H1 (cell line): ENCODE data around the gene SLC22A2. TPM values are rescaled to one million over a fixed set of nuclear protein-coding genes. Genes with fewer than 3 reads are reported as not detected.

ENCODE experiments used
- CTCF ChIA-PET: fragments of 300-600 bp; sonication (Branson Sonifier 250); formaldehyde crosslinking; loops from one replicate; lab custom pipeline; 2021; ENCODE audit not compliant: partially characterized antibody; lab: Charles Lee
- POLR2A ChIA-PET: fragments of 300-600 bp; sonication (Branson Sonifier 250); formaldehyde crosslinking; loops from one replicate; lab custom pipeline; 2021; ENCODE audit warnings: inconsistent platforms; ENCODE audit not compliant: partially characterized antibody; lab: Charles Lee
- DNase-seq, 2 experiments: peaks; one replicate each; pipeline versions ENCODE4 v3.0.0 to v3.0.0-alpha.2; 2010 to 2022; ENCODE audit warnings: low spot score in 2 of 2, low read depth in 1 of 2, mixed read lengths in 1 of 2
- FAIRE-seq: peaks from 2 replicates; lab custom pipeline; 2011; peaks lifted over from hg19 to GRCh38; lab: Jason Lieb, UNC
- H2AFZ ChIP-seq: 2 replicates; pipeline ENCODE4 v1.8.1; 2012; ENCODE audit warnings: low read length, inconsistent platforms
- H2AK5ac ChIP-seq: 2 replicates; pipeline ENCODE4 v1.6.1; 2013; ENCODE audit warnings: low read depth, low read length
- H2BK120ac ChIP-seq: replicated peaks from 2 replicates; pipeline ENCODE3; 2013; ENCODE audit warnings: low read depth, low read length, inconsistent platforms
- H2BK12ac ChIP-seq: 2 replicates; pipeline ENCODE4 v1.6.1; 2013; ENCODE audit warnings: low read depth, low read length
- H2BK15ac ChIP-seq: 2 replicates; pipeline ENCODE4 v1.6.1; 2013; ENCODE audit warnings: low read length
- H2BK20ac ChIP-seq: 2 replicates; pipeline ENCODE4 v1.6.1; 2013; ENCODE audit warnings: low read length
- H2BK5ac ChIP-seq: 2 replicates; pipeline ENCODE4 v1.6.1; 2013; ENCODE audit warnings: low read depth, low read length
- H3K14ac ChIP-seq: 2 replicates; pipeline ENCODE4 v1.6.1; 2013; ENCODE audit warnings: inconsistent platforms; ENCODE audit not compliant: insufficient read length
- H3K18ac ChIP-seq: 2 replicates; pipeline ENCODE4 v1.6.1; 2013; ENCODE audit warnings: low read length; ENCODE audit errors: extremely low read depth
- H3K23ac ChIP-seq: 2 replicates; pipeline ENCODE4 v1.6.1; 2013; ENCODE audit warnings: inconsistent platforms; ENCODE audit not compliant: insufficient read length
- H3K23me2 ChIP-seq: 2 replicates; pipeline ENCODE4 v1.6.1; 2013; ENCODE audit warnings: low read depth, low read length
- H3K27ac ChIP-seq: 2 replicates; pipeline ENCODE4 v1.6.1; 2011; ENCODE audit warnings: low read depth, low read length, inconsistent platforms
- H3K27me3 ChIP-seq, 4 experiments: replicated peaks in 1 of 4; 1 replicate in 1 of 4; 2 replicates in 3 of 4; pipeline versions ENCODE4 v1.6.1 to v1.8.1; 2011 to 2013; ENCODE audit warnings: low read length in 3 of 4, mild to moderate bottlenecking in 3 of 4, inconsistent platforms in 2 of 4, mixed read lengths in 2 of 4, moderate library complexity in 1 of 4; ENCODE audit not compliant: control insufficient read depth in 3 of 4, insufficient read depth in 3 of 4; ENCODE audit errors: extremely low read depth in 1 of 4
- H3K36me3 ChIP-seq, 4 experiments: 2 replicates each; pipeline versions ENCODE4 v1.6.1 to v1.8.1; 2011 to 2013; ENCODE audit warnings: mild to moderate bottlenecking in 4 of 4, low read length in 3 of 4, moderate library complexity in 2 of 4, control low read depth in 1 of 4, inconsistent platforms in 1 of 4; ENCODE audit not compliant: insufficient read depth in 4 of 4, control insufficient read depth in 2 of 4
- H3K4ac ChIP-seq: replicated peaks from 2 replicates; pipeline ENCODE3; 2013; ENCODE audit warnings: low read length, low read depth, mixed read lengths, inconsistent platforms; ENCODE audit not compliant: insufficient read length
- H3K4me1 ChIP-seq, 4 experiments: replicated peaks in 1 of 4; 1 replicate in 1 of 4; 2 replicates in 3 of 4; pipeline versions ENCODE4 v1.6.1 to v1.8.1; 2011 to 2013; ENCODE audit warnings: low read length in 3 of 4, inconsistent platforms in 2 of 4, mixed read lengths in 1 of 4; ENCODE audit not compliant: insufficient read depth in 4 of 4, control insufficient read depth in 3 of 4
- H3K4me2 ChIP-seq, 2 experiments: 2 replicates each; pipeline versions ENCODE4 v1.6.1 to v1.8.1; 2011 to 2013; ENCODE audit warnings: low read depth in 2 of 2, low read length in 2 of 2, control low read depth in 1 of 2, inconsistent platforms in 1 of 2, mild to moderate bottlenecking in 1 of 2; ENCODE audit not compliant: insufficient read depth in 1 of 2
- H3K4me3 ChIP-seq, 4 experiments: fragments of 200-600, 300-600 bp in 1 of 4; sonication (generic), shearing (Covaris generic), sonication (Bioruptor Twin) in 1 of 4; 2 replicates each; pipeline versions ENCODE4 v1.5.1 to v1.8.1; 2011 to 2016; ENCODE audit warnings: low read length in 4 of 4, low read depth in 3 of 4, control low read depth in 2 of 4, inconsistent platforms in 2 of 4, mild to moderate bottlenecking in 2 of 4, mixed read lengths in 1 of 4, moderate library complexity in 1 of 4; ENCODE audit not compliant: insufficient read depth in 2 of 4; ENCODE audit errors: extremely low read depth in 1 of 4
- H3K56ac ChIP-seq: replicated peaks from 2 replicates; pipeline ENCODE3; 2013; ENCODE audit warnings: low read depth, mild to moderate bottlenecking, mixed read lengths, low read length, inconsistent platforms; ENCODE audit not compliant: insufficient read length
- H3K79me1 ChIP-seq: 2 replicates; pipeline ENCODE4 v1.6.1; 2013; ENCODE audit warnings: low read depth, low read length, control low read depth
- H3K79me2 ChIP-seq, 2 experiments: 2 replicates each; pipeline versions ENCODE4 v1.6.1 to v1.8.1; 2012 to 2013; ENCODE audit warnings: low read length in 2 of 2, mild to moderate bottlenecking in 2 of 2, inconsistent platforms in 1 of 2; ENCODE audit not compliant: insufficient read depth in 2 of 2, control insufficient read depth in 1 of 2
- H3K9ac ChIP-seq, 4 experiments: replicated peaks in 1 of 4; 1 replicate in 1 of 4; 2 replicates in 3 of 4; pipeline versions ENCODE4 v1.6.1 to v1.8.1; 2011 to 2013; ENCODE audit warnings: low read depth in 3 of 4, low read length in 3 of 4, control low read depth in 2 of 4, mild to moderate bottlenecking in 2 of 4, moderate library complexity in 2 of 4, inconsistent platforms in 1 of 4; ENCODE audit errors: extremely low read depth in 1 of 4
- H3K9me3 ChIP-seq, 2 experiments: 2 replicates each; pipeline versions ENCODE4 v1.6.1 to v1.8.1; 2012 to 2013; ENCODE audit warnings: mild to moderate bottlenecking in 2 of 2, moderate library complexity in 2 of 2, control low read depth in 1 of 2, inconsistent platforms in 1 of 2, low read depth in 1 of 2, low read length in 1 of 2, mixed read lengths in 1 of 2; ENCODE audit not compliant: insufficient read depth in 2 of 2
- H4K20me1 ChIP-seq, 2 experiments: replicated peaks in 1 of 2; 2 replicates each; pipeline versions ENCODE3 to v1.8.1; 2011 to 2013; ENCODE audit warnings: inconsistent platforms in 2 of 2, low read length in 2 of 2, mild to moderate bottlenecking in 1 of 2; ENCODE audit not compliant: insufficient read depth in 2 of 2, control insufficient read depth in 1 of 2
- H4K5ac ChIP-seq: 2 replicates; pipeline ENCODE4 v1.6.1; 2013; ENCODE audit warnings: low read length, low read depth, mixed read lengths, inconsistent platforms; ENCODE audit not compliant: insufficient read length
- H4K8ac ChIP-seq: 2 replicates; pipeline ENCODE4 v1.8.0; 2013; ENCODE audit warnings: mild to moderate bottlenecking, moderate library complexity, low read length, inconsistent platforms; ENCODE audit not compliant: insufficient read depth; ENCODE audit errors: extremely low read depth
- H4K91ac ChIP-seq: replicated peaks from 2 replicates; pipeline ENCODE3; 2013; ENCODE audit warnings: low read length, mixed read lengths, inconsistent platforms; ENCODE audit not compliant: insufficient read length
- polyA plus RNA-seq, 7 experiments: library from polyadenylated mRNA; depleted of rRNA in 3 of 7; stranded (reverse) in 5 of 7; unstranded in 2 of 7; fragments of >200 nt in 5 of 7; fragments of 200-250 nt in 2 of 7; gene quantifications; 1 replicate in 5 of 7; 2 replicates in 1 of 7; 4 replicates in 1 of 7; pipeline versions ENCODE4 v1.2.1 to v1.2.3, GENCODE V29; 2011 to 2013; ENCODE audit warnings: missing spikeins in 2 of 7, mixed read lengths in 2 of 7
- total RNA-seq: library from RNA; stranded (reverse); fragmentation: NEBNext Ultra II Directional; extraction: Animal tissue kit (Norgen Biotek cat#: 25700); gene quantifications from 2 replicates; pipeline ENCODE4 v1.2.1, GENCODE V29; 2021
- TF ChIP-seq, protein P1 (sequence below): IDR thresholded peaks from 2 replicates; pipeline ENCODE4 v1.6.1; 2012; ENCODE audit warnings: inconsistent platforms

SLC22A2 gene
- total and polyA plus RNA-seq, 2 of the 8 experiments (the other 6 are each of a cell fraction or from before 2014, with no cell fraction given): 0.23 to 1.4 TPM

- CTCF ChIA-PET: interaction anchor here (0.6 kb wide), 1 partner anchor 24 kb away, joined by 3 read pairs; no protein-coding TSS in a partner anchor
- Histone ChIP-seq H3K36me3 (no peaks in the 10 kb centered on the region), H2BK12ac (no peak overlapping the region), H2BK20ac (no peak overlapping the region), H3K4ac (no peak overlapping the region), H4K5ac (no peak overlapping the region), H2BK120ac (no peak overlapping the region), H2BK15ac (no peak overlapping the region), H3K4me1 (no peaks in the 10 kb centered on the region), H3K9me3 (no peaks in the 10 kb centered on the region), H3K27ac (no peak overlapping the region), H3K79me2 (no peaks in the 10 kb centered on the region), H3K4me2 (no peak overlapping the region), H4K8ac (no peak overlapping the region), H3K18ac (no peak overlapping the region), H2BK5ac (no peak overlapping the region), H3K27me3 (peaks cover 0 to 2% (median 0%) of the 10 kb centered on the region in 4 experiments; a peak in 1 of 7 replicates), H3K56ac (no peak overlapping the region), H4K20me1 (no peaks in the 10 kb centered on the region), H3K23me2 (no peaks in the 10 kb centered on the region), H3K4me3 (no peak overlapping the region), H3K79me1 (no peaks in the 10 kb centered on the region), H2AFZ (no peak overlapping the region), H2AK5ac (no peak overlapping the region), H3K14ac (no peak overlapping the region), H3K9ac (no peak overlapping the region), H4K91ac (no peak overlapping the region), H3K23ac (no peak overlapping the region)
- POLR2A ChIA-PET: no interaction called here
- DNase-seq (no peak), FAIRE-seq (no peak)
- TF ChIP-seq, protein P1, sequence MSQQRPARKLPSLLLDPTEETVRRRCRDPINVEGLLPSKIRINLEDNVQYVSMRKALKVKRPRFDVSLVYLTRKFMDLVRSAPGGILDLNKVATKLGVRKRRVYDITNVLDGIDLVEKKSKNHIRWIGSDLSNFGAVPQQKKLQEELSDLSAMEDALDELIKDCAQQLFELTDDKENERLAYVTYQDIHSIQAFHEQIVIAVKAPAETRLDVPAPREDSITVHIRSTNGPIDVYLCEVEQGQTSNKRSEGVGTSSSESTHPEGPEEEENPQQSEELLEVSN: no peak
These were observed 61.0 kb downstream of the SLC22A2 start for GRCh38 chr6:160197662-160198061.
